Limb (tissue), 2 donors: ENCODE measurements around the gene SORBS2.

Source experiments
- DNase-seq, 2 donors: peaks; one replicate each; pipeline ENCODE4 v3.0.0-alpha.2; 2016; ENCODE audit errors: extremely low spot score in 2 of 2

SORBS2 gene

GRCh38 chr4:185590982-185591381, 221.0 kb downstream of the SORBS2 start:
- DNase-seq, result no peak

DNA sequence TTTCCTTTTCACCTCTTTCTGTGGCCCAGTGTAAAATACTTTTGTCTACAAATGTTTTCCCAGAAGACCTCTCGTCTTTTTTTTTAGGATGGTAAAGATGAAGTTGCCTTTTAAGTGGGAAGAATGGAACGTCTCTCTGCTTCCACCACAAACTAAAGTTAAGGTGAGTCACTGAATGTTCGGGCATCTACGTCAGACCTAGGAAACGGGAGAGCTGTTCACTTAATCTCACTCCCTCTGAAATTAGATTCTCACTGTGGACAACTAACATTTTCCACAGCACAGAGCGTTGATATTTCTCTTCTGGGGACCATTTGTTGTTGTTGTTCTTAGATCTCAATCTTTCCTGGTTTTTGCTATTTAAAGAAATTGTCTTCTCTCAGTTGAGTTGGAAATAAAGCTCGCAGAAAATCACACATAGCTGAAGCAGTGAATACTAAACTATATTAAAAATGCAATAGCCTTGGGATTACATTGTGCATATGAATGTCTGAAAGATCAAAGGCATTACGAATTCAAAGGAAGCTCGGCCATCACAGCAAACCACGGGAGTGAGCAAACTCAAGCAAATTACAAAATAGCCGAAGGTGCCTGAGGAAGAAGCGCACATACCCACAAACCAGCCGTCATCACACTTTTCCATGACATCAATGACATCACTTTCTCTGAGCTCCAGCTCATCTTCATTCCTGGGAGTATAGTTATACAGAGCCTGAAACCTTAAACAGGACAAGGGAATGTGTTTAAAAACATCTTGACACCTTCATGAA, 222.7 kb downstream of the SORBS2 start:
- DNase-seq, result no peak

DNA sequence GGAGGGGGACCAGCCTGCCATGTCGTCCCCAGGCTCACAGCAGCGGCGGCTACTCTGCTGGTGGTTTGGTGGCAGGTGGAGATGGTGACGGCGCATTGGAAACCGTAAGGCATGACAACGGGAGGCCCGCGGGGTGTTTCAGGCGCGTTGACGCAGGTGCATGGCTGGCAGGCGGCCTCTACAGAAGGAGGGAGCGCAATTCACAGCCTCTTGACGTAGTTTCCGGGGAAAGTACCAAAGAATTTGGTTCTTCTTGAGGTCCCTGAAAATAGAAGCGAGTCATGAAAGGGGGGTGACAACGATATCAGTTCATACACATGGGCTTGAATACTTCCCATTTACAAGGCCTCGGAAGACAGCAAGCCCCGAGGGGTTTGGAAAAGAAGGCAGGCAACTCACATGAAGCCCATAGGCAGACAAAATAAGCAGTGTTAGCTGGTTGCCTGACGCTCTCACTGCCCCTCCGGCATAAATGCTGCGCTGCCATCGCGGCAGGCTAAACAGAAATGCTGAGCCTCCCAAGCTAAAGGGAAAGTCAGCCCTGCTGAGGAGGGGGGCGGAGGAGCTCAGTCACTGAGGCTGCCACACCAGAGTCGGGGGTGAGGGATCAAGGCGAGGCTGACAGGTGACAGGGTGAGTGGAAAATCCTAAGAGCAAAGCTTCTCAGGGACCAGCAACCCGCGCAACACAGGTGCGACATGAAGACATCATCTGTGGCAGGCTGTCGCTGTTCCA, 224.4 kb downstream of the SORBS2 start:
- DNase-seq, result peak in 1 of 2 donors; percentile 82

- DNase-seq, result no peak
Measured at GRCh38 chr4:185587030-185587426, 225.0 kb downstream of the SORBS2 start.

GRCh38 chr4:185585211-185585610, 226.8 kb downstream of the SORBS2 start:
- no peak for DNase-seq

- DNase-seq, result no peak
Measured at GRCh38 chr4:185583813-185584212, 228.2 kb downstream of the SORBS2 start.

DNA sequence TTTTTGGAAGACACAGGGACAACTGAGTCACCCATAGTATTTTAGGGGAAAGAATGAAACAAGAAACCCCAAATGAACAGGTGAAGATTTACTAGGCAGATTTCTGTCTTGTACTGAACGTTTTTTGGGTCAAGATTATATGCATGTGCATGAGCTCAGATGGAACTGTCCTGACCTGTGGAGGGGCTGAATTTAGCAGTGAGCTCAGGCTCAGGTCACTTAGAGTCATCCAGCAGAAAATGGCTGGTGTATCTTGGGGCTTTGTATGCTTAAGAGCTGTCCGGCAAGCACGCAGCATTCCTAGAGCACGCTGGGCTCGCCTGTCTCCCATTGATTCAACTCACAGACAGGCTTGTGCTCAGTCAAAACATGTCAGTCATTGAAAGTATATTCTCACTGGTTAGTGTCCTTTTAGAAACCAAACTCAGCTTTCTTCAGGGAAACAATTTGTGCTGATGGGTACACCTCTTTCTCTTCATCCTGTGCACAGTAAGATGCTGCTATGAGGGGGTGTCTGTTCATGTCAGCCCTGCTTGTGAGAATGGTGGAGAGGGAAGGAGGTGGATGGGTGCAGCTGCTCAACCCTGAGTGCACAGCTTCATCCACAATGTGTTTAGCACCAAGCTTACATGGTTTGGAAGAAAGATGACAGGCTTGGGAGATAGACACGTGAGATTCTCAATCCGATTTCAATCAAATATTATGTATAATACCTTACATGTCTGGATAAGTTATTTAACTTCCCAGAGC, 229.2 kb downstream of the SORBS2 start:
- no peak for DNase-seq

GRCh38 chr4:185580699-185581098, 231.3 kb downstream of the SORBS2 start:
- DNase-seq, result no peak

DNA sequence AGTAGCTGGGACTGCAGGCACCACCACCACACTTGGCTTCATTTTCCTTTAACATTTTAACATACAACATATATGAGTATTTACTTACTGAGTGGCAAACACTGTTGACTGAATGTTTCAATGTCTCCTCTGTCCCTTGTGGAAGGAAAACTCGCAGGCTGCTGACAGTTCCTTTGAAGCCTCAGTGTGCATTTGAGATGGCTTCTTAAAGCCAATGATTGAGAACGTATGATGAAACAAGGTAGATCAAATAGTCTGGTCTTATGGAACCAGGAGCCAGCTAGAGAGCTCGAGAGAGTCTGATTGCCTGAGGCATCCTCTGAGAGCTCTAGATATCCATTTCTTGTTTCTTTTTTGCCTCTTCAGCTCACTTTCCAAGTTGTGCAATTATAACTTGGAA, 233.7 kb downstream of the SORBS2 start:
- no peak for DNase-seq

DNA sequence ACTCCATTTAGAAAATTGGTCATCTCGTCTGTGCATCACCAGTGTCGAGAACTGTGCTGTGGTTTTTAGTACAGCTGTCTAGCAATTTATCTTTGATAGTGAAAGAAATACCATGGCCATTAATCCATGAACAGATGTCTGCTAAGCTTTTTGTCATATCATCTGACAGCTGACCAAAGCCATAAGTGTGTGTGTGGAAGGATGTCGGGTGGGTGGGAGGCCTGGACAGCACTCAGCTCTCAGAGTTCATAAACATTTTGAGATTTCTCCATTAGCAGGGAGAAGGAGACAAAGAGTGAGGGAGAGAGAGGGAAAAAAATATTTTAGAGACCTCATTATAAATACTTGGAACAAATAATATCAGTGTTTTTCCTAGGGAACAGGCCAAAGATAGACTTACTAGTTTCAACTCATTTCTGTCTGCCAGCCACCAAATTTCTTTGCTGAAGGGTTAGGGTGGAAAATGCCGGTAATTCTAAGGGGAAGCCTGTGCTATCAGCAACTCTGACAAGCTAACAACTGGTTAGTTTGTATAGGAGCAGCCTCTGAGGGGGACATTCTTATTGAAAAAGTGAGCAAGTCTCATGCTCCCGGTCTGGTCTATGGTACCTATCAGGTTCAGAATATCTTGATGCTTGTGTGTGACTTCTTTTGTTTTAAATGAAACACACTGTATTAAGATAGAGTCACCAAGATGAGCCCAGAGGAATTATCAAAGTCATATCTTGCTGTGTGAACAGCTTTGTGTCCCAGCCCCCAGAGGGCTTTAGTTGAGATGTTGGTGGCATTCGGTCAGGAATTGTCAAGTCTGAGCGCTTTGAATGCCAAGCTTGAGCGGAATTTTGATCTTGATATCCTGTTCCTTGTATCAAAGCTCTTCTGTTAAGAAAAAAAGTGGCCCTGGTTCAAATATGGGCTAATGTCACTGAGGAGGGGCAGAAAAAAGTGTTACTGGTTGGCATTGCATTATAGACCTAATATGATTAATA, 234.7 kb downstream of the SORBS2 start:
- no peak for DNase-seq

DNA sequence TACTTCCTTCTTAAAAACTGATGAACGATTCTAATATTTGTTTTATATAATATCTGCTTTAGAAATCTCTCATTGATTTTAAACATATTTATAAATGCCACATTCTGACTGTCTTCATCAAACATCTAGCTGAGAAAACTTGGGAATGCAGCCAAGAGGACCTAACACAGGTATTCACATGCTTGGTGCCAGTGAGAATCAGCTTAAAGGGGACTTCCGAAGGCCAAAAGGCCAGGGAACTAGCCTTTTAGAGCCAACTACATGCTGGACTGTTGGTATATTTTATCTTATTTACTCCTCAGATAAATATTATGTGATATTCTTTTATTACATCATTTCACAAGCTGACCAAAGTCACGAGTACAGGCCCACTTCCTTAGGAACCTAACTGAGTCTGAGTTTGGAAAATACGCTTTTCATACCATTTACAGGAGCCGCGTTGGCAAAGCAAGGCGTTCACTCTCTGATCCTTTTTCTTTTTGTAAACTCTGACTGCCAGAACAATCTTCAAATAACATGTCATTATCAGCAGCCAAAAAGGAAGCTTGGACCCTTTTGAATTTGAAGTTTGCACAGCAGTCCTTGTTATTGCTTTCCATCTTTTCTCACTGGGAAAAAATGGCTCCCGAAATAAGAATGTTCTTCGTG, 235.6 kb downstream of the SORBS2 start:
- no peak for DNase-seq

GRCh38 chr4:185573651-185574199, 238.3 kb downstream of the SORBS2 start:
- DNase-seq, result no peak

DNA sequence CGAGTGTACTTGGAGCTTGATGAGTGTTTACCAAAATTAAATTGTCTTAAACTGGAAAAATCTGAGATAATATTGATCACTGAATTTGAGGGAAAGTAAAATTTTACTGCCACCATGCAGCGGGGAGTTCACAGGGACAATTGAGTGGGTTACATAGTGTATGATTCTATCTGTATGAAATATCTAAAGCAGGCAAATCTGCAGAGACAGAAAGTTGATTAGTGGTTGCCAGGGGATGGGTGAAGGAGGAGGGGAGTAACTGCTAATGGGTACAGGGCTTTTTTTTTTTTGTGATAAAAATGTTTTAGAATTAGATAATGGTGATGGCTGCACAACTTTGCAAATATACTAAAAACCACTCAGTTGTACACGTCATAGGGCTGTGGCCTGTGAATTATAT, 241.3 kb downstream of the SORBS2 start:
- no peak for DNase-seq

- peak; percentile 76 to 81 for DNase-seq
Measured at GRCh38 chr4:185567381-185568376, 244.3 kb downstream of the SORBS2 start.

GRCh38 chr4:185566972-185567371, 245.0 kb downstream of the SORBS2 start:
- peak in 1 of 2 donors; percentile 85 for DNase-seq

GRCh38 chr4:185566425-185566824, 245.6 kb downstream of the SORBS2 start:
- DNase-seq, result no peak

DNA sequence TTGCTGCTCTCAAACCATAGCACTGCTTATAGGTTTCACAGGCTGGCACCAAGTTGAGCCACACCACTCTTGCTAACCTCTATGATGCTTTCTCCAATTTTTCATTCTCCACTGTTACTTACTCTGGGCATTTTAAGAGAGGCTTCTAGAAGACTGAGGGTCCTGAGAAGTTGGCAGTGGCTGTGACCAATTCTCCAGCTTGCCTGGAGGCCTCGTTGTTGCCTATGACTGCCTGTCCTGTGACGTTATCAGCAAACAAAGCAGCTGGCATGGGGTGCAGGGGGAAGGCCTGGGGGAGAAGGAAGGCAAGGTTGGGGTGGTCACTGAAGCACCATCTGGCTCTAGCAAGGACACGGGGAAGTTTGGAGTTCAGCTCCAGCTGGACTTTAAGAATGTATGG, 246.3 kb downstream of the SORBS2 start:
- DNase-seq, result no peak

- DNase-seq, result no peak
Measured at GRCh38 chr4:185564349-185564748, 247.6 kb downstream of the SORBS2 start.

DNA sequence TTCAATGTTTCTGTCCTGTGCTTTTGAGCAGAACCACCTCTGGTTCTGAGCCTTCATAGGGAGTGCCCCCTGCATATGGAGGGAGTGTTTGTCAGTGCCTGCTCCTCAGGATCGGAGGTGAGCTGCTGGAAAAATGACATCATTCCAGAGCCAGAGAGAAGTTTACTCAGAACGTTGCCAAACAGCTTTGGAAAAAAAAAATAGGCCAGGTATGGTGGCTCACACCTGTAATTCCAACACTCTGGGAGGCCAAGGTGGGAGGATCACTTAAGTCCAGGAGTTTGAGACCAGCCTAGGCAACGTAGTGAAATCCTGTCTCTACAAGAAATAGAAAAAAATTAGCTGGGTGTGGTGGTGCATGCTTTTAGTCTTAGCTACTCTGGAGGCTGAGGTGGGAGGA, 249.5 kb downstream of the SORBS2 start:
- no peak for DNase-seq
